ENCODE data around the gene AOC3. TPM values are rescaled to one million over a fixed set of nuclear protein-coding genes. Genes with fewer than 3 reads are reported as not detected.
"Not testable (repeated sequence)": the region's sequence is repeated elsewhere in the genome, so short reads cannot be mapped to it uniquely, and the experiment has no call there.

The AOC3 gene
- total and polyA plus RNA-seq, 4 donors, result 50.0 to 154 (median 69.2) TPM

GRCh38 chr17:42853597-42853967 is 2.6 kb downstream of the AOC3 start:
- Histone ChIP-seq H3K27me3 (ENCODE audit: control insufficient read depth in 3 of 3, insufficient read depth in 3 of 3, low read length in 2 of 3) (no peaks in the 10 kb centered on the region), H3K9me3 (ENCODE audit: control insufficient read depth in 4 of 4, insufficient read depth in 3 of 4, low read length in 3 of 4) (no peaks in the 10 kb centered on the region), H3K9ac (ENCODE audit: insufficient read depth in 1 of 2, low read length in 2 of 2) (peak overlapping the region in 1 of 2 donors; percentile 90), H3K27ac (ENCODE audit: low read depth in 1 of 2, low read length in 1 of 2) (peak overlapping the region in 1 of 2 donors; percentile 55), H3K4me3 (peak overlapping the region; percentile 40), H3K4me1 (ENCODE audit: control insufficient read depth in 5 of 5, insufficient read depth in 5 of 5, low read length in 5 of 5) (peaks cover 5 to 75% (median 18%) of the 10 kb centered on the region in 5 donors), H3K36me3 (ENCODE audit: control insufficient read depth in 4 of 4, insufficient read depth in 4 of 4, low read length in 4 of 4) (peaks cover 0 to 13% (median 1%) of the 10 kb centered on the region in 4 donors)
- 55 to 72% methylated on average over 5 of the region's 5 CpGs for WGBS, 2 donors
- DNase-seq (no peak), ATAC-seq (ENCODE audit: insufficient read depth, low FRiP score) (no peak)
- TF ChIP-seq CTCF (IDR thresholded peaks at IDR 0.05; ENCODE audit: control extremely low read depth, extremely low read depth), result no peak

- DNase-seq (no peak), ATAC-seq (ENCODE audit: insufficient read depth, low FRiP score) (no peak)
- H3K4me1 ChIP-seq (ENCODE audit: control insufficient read depth in 5 of 5, insufficient read depth in 5 of 5, low read length in 5 of 5), result peaks cover 5 to 74% (median 16%) of the 10 kb centered on the region in 5 donors
- peak overlapping the region in 1 of 2 donors; percentile 90 for H3K9ac ChIP-seq (ENCODE audit: insufficient read depth in 1 of 2, low read length in 2 of 2)
- TF ChIP-seq CTCF (IDR thresholded peaks at IDR 0.05; ENCODE audit: control extremely low read depth, extremely low read depth), result no peak
- H3K27me3 ChIP-seq (ENCODE audit: control insufficient read depth in 3 of 3, insufficient read depth in 3 of 3, low read length in 2 of 3), result no peaks in the 10 kb centered on the region
- peak overlapping the region; percentile 40 for H3K4me3 ChIP-seq
- H3K9me3 ChIP-seq (ENCODE audit: control insufficient read depth in 4 of 4, insufficient read depth in 3 of 4, low read length in 3 of 4), result no peaks in the 10 kb centered on the region
- whole genome bisulfite sequencing, 2 donors, result 75 to 81% methylated on average over 15 of the region's 15 CpGs
- peaks cover 0 to 13% (median 2%) of the 10 kb centered on the region in 4 donors for H3K36me3 ChIP-seq (ENCODE audit: control insufficient read depth in 4 of 4, insufficient read depth in 4 of 4, low read length in 4 of 4)
- peak overlapping the region in 1 of 2 donors; percentile 46 for H3K27ac ChIP-seq (ENCODE audit: low read depth in 1 of 2, low read length in 1 of 2)
Measured at GRCh38 chr17:42853968-42854790, 3.2 kb downstream of the AOC3 start.

- no peak overlapping the region for H3K4me3 ChIP-seq
- DNase-seq (no peak), ATAC-seq (ENCODE audit: insufficient read depth, low FRiP score) (no peak)
- H3K27ac ChIP-seq (ENCODE audit: low read depth in 1 of 2, low read length in 1 of 2), result peak overlapping the region in 1 of 2 donors; percentile 32
- H3K4me1 ChIP-seq (ENCODE audit: control insufficient read depth in 5 of 5, insufficient read depth in 5 of 5, low read length in 5 of 5), result peaks cover 0 to 65% (median 7%) of the 10 kb centered on the region in 5 donors
- 64 to 67% methylated on average over 8 of the region's 8 CpGs for WGBS, 2 donors
- no peaks in the 10 kb centered on the region for H3K9me3 ChIP-seq (ENCODE audit: control insufficient read depth in 4 of 4, insufficient read depth in 3 of 4, low read length in 3 of 4)
- TF ChIP-seq CTCF (IDR thresholded peaks at IDR 0.05; ENCODE audit: control extremely low read depth, extremely low read depth), result no peak
- peak overlapping the region in 1 of 2 donors; percentile 47 for H3K9ac ChIP-seq (ENCODE audit: insufficient read depth in 1 of 2, low read length in 2 of 2)
- H3K36me3 ChIP-seq (ENCODE audit: control insufficient read depth in 4 of 4, insufficient read depth in 4 of 4, low read length in 4 of 4), result peaks cover 0 to 13% (median 3%) of the 10 kb centered on the region in 4 donors
- no peaks in the 10 kb centered on the region for H3K27me3 ChIP-seq (ENCODE audit: control insufficient read depth in 3 of 3, insufficient read depth in 3 of 3, low read length in 2 of 3)
Measured at GRCh38 chr17:42855048-42855596, 4.1 kb downstream of the AOC3 start.

- 75 to 89% methylated on average over 7 to 8 of the region's 8 CpGs for WGBS, 2 donors
- H3K27me3 ChIP-seq (ENCODE audit: control insufficient read depth in 3 of 3, insufficient read depth in 3 of 3, low read length in 2 of 3); ATAC-seq (ENCODE audit: insufficient read depth, low FRiP score); H3K9me3 ChIP-seq (ENCODE audit: control insufficient read depth in 4 of 4, insufficient read depth in 3 of 4, low read length in 3 of 4); H3K4me3 ChIP-seq: not testable (repeated sequence)
- DNase-seq, result peak; percentile 83 to 91 (median 87)
- H3K36me3 ChIP-seq (ENCODE audit: control insufficient read depth in 4 of 4, insufficient read depth in 4 of 4, low read length in 4 of 4), result peaks cover 0 to 13% (median 3%) of the 10 kb centered on the region in 4 donors
- H3K27ac ChIP-seq (ENCODE audit: low read depth in 1 of 2, low read length in 1 of 2), result peak overlapping the region in 1 of 2 donors; percentile 32
- peaks cover 0 to 57% (median 7%) of the 10 kb centered on the region in 5 donors for H3K4me1 ChIP-seq (ENCODE audit: control insufficient read depth in 5 of 5, insufficient read depth in 5 of 5, low read length in 5 of 5)
- H3K9ac ChIP-seq (ENCODE audit: insufficient read depth in 1 of 2, low read length in 2 of 2), result peak overlapping the region in 1 of 2 donors; percentile 47
Measured at GRCh38 chr17:42856093-42856492, 5.1 kb downstream of the AOC3 start.

- ATAC-seq (ENCODE audit: insufficient read depth, low FRiP score); H3K9me3 ChIP-seq (ENCODE audit: control insufficient read depth in 4 of 4, insufficient read depth in 3 of 4, low read length in 3 of 4); H3K27me3 ChIP-seq (ENCODE audit: control insufficient read depth in 3 of 3, insufficient read depth in 3 of 3, low read length in 2 of 3); H3K4me3 ChIP-seq: not testable (repeated sequence)
- 81 to 90% methylated on average over 6 of the region's 8 CpGs for WGBS, 2 donors
- DNase-seq, result peak; percentile 88 to 90 (median 88)
- Histone ChIP-seq H3K36me3 (ENCODE audit: control insufficient read depth in 4 of 4, insufficient read depth in 4 of 4, low read length in 4 of 4) (peaks cover 0 to 13% (median 3%) of the 10 kb centered on the region in 4 donors), H3K9ac (ENCODE audit: insufficient read depth in 1 of 2, low read length in 2 of 2) (peak overlapping the region in 1 of 2 donors; percentile 2), H3K4me1 (ENCODE audit: control insufficient read depth in 5 of 5, insufficient read depth in 5 of 5, low read length in 5 of 5) (peaks cover 0 to 54% (median 7%) of the 10 kb centered on the region in 5 donors), H3K27ac (ENCODE audit: low read depth in 1 of 2, low read length in 1 of 2) (peak overlapping the region in 1 of 2 donors; percentile 4)
Measured at GRCh38 chr17:42856516-42856915, 5.5 kb downstream of the AOC3 start.

Data from lung (tissue), 12 donors.